ENCODE results near the gene CCDC179.

The CCDC179 gene

DNA sequence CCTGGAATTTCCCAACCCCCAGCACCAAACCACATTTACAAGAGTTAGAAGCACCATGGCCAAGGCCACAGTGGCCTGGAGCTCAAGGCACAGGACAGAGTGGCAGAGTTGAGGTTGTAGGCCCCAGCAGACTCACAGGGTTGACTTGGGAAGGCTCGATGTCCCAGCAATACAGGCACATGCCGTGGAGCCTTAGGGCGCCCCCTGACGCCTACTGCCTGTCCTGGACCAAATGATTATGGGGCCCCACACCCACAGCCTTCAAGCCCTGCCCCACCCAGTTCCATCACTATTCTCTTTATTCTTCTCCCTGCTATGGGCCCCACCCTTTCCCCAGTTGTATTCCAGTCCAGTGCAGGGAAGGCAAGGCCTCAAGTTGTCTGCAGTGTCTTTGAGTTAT lies at the start of gene CCDC179:
CCDC179 (minus strand) TSS at position 234 of the 400 bp plus-strand sequence; CDS start at position 181, 53 bp downstream.
- DNase-seq (ENCODE audit: low spot score), result no peak

GRCh38 chr11:22903782-22904181 lies 43.5 kb upstream of the CCDC179 start:
- no peak for DNase-seq (ENCODE audit: low spot score)

- DNase-seq (ENCODE audit: low spot score), result no peak
Observed at GRCh38 chr11:22901603-22902002, 41.3 kb upstream of the CCDC179 start.

GRCh38 chr11:22900764-22901486 lies 40.7 kb upstream of the CCDC179 start:
- DNase-seq (ENCODE audit: low spot score), result no peak

GRCh38 chr11:22898036-22898435 lies 37.8 kb upstream of the CCDC179 start:
- DNase-seq (ENCODE audit: low spot score), result no peak

- DNase-seq (ENCODE audit: low spot score), result no peak
Observed at GRCh38 chr11:22890227-22890626, 30.0 kb upstream of the CCDC179 start.

DNA sequence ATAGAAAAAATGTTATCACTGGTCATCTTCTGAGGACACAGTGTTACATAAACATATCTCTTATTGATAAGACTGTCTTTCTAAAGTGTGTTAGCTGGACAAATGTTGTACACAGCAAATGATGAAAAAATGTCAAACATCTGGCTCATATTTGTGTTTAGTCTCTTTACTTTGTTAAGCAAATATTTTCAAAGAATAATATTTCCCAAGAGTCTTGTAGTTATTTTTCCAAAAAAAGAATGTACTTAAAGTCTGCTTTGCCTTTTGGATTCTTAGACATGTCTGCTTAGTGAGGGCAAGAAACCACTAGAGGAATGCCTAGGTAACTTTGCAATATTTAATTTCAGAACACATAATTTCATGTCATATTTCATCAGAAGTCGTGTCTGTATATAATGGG lies 23.9 kb upstream of the CCDC179 start:
- no peak for DNase-seq (ENCODE audit: low spot score)

- no peak for DNase-seq (ENCODE audit: low spot score)
Observed at GRCh38 chr11:22879630-22880029, 19.4 kb upstream of the CCDC179 start.

GRCh38 chr11:22878604-22879003 lies 18.3 kb upstream of the CCDC179 start:
- no peak for DNase-seq (ENCODE audit: low spot score)

- no peak for DNase-seq (ENCODE audit: low spot score)
Observed at GRCh38 chr11:22878039-22878438, 17.8 kb upstream of the CCDC179 start.

- peak; percentile 61 for DNase-seq (ENCODE audit: low spot score)
Observed at GRCh38 chr11:22875869-22876473, 15.7 kb upstream of the CCDC179 start.

GRCh38 chr11:22869325-22869724 lies 9.1 kb upstream of the CCDC179 start:
- DNase-seq (ENCODE audit: low spot score), result no peak

DNA sequence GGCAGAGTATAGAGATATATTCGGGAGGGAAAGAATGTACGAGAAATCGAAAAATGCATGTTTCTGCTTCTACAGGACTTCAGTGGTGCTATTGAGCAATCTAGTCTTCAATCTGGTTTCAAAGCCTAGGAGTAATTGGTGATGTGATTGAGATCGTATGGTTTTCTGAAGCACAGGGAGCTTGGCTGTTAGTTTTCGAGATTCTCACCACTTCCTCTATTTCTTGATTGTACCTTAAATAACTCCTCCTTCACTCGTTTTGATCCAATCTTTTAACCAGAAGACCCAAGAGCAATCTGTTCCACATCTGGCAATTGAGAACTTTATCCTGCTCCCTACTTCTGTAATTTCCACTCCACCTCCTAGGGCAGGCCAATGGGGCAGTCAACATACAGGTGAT lies 518 bp downstream of the CCDC179 start:
- DNase-seq (ENCODE audit: low spot score), result no peak

DNA sequence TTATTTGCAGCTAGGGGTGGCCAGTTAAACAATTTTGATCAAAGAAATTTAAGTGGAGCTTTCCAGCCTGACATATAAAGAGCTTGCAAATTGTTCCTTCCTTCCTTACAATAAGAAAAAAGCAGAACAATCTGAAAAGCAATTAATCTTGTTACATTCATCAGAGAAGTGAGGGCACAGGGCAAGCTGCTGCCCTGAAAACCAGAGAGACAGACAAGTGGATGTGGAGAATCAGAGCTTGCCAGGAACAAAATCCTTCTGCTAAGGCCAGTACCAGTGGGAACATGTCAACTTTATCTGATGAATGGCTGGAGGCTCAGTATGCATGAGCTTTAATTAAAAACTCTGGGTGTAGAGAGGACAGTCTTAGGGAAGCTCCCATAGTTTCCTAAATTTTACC lies 8.8 kb downstream of the CCDC179 start:
- DNase-seq (ENCODE audit: low spot score), result no peak

GRCh38 chr11:22846726-22847125 lies 13.5 kb downstream of the CCDC179 start:
- DNase-seq (ENCODE audit: low spot score), result no peak

DNA sequence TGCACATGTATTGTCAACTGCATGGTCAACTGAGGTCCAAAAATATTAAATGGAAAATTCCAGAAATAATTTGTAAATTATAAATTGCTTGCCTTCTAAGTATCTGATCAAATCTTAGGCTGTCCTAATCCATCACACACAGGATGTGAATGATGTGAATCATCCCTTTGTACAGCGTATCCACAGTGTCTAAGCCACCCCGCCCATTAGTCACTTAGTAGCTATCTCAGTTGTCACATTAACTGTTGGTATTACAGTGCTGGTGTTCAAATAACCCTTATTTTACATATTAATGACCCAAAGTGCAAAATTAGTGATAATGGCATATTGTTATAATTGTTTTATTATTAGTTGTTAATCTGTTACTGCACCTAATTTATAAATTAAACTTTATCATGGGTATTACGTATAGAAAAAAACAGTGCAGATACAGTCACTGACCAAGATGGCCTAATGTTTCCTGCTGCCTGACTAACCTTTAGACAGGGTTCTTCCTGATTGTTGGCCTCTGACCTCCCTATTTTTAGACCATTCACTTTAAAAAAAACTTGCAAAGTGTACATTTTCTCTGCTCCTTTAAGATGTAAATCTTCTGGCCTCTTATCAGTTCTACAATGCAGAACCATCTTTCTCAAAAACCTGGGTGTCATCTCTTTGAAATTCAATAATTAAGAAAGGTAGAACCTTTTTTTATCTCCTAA lies 27.8 kb downstream of the CCDC179 start:
- no peak for DNase-seq (ENCODE audit: low spot score)

DNA sequence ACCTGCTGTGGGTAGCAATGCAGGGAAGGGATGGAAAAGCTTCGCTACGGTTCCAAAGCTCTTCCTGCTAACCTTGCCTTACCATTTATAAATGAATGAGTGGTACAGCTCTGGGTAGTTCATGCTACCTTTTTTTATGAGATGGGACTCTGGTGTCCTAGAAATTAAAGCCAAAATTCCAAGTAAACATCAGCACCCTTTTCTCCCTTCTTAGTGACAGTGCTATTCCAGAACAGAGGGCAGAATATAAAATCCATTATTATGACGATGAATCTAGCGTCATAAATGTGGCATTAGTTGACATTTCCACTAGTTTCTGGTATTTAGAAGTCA lies 30.2 kb downstream of the CCDC179 start:
- no peak for DNase-seq (ENCODE audit: low spot score)

- peak; percentile 96 for DNase-seq (ENCODE audit: low spot score)
Observed at GRCh38 chr11:22829231-22830081, 30.8 kb downstream of the CCDC179 start, which contains the start of gene SVIP. TSS of gene SVIP (minus strand) at chr11:22829801. CDS start at chr11:22829748, 53 bp downstream.

DNA sequence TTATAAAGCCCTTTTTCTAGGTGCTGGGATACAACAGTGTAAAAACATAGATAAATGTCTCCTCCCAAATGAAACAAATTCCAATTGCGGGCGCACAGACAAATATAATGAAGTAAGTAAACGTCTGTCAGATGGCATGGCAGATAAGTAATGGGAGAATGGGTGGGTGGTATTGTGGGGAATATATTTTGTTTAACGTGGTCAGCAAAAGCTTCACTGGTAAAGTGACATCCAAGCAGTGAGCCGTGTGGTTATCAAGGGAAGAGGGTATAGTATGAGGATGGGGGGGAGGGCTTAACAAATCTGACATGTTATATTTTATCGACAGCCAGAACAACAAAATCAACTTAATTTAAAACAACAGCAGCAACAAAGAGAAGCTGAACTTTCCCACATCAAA lies 31.9 kb downstream of the CCDC179 start:
- DNase-seq (ENCODE audit: low spot score), result peak; percentile 35

DNA sequence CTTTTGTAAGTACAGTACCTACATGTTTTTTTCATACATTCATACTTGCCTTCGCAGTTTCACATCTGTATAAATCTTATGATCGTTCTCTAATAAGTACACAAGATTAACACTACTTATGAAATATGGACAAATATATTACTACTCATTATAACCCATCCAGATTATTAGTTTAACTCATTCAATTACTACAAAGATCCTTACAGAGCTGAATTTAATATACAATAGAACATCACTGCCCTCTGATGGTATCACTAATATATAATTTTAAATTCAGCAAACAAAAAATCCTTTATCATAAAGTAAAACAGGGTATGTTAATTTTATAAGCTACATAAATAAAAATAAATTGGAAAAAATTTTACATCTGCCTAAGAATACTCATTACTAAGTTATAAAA lies 38.1 kb downstream of the CCDC179 start:
- DNase-seq (ENCODE audit: low spot score), result no peak

GRCh38 chr11:22809893-22810292 lies 50.4 kb downstream of the CCDC179 start:
- no peak for DNase-seq (ENCODE audit: low spot score)

GRCh38 chr11:22808571-22809197 lies 51.6 kb downstream of the CCDC179 start:
- DNase-seq (ENCODE audit: low spot score), result no peak
